GM06990 (cell line): ENCODE measurements around the gene ZBTB34.
"Not testable (repeated sequence)": the region's sequence is repeated elsewhere in the genome, so short reads cannot be mapped to it uniquely, and the experiment has no call there.

Experiments
- DNase-seq: peaks from one replicate; pipeline ENCODE4 v3.0.0-alpha.2; 2011; ENCODE audit not compliant: insufficient read length; ENCODE audit errors: extremely low read depth
- H3K27me3 ChIP-seq: replicated peaks from 2 replicates; pipeline ENCODE4 v1.6.0; 2011; ENCODE audit warnings: low read length; ENCODE audit not compliant: control insufficient read depth, insufficient read depth
- H3K36me3 ChIP-seq: 2 replicates; pipeline ENCODE4 v1.5.1; 2011; ENCODE audit warnings: low read length; ENCODE audit not compliant: control insufficient read depth, insufficient read depth
- H3K4me3 ChIP-seq: replicated peaks from 2 replicates; pipeline ENCODE4 v1.5.1; 2011; ENCODE audit warnings: low read depth, mild to moderate bottlenecking, control low read depth, low read length
- TF ChIP-seq, protein P1 (sequence below): IDR thresholded peaks from 2 replicates; pipeline ENCODE4 v1.5.1; 2011; ENCODE audit warnings: low read length, control low read depth, mild to moderate bottlenecking, inconsistent platforms; ENCODE audit not compliant: insufficient read depth, poor library complexity, severe bottlenecking

Gene ZBTB34

DNA sequence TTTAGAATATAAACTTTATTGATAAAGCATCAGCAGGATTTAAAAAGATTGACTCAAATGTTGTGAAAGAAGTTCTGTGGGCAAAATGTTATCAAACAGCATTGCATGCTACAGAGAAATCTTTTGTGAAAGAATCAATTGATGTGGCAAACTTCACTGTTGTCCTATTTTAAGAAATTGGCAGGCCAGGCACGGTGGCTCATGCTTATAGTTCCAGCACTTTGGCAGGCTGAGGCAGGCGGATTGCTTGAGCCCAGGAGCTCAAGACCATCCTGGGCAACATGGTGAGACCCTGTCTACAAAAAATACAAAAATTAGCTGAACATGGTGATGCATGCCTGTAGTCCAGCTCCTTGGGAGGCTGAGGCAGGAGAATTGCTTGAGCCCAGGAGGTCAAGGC, 38.2 kb upstream of the ZBTB34 start:
- Histone ChIP-seq H3K36me3 (peaks cover 5% of the 10 kb centered on the region), H3K27me3 (no peaks in the 10 kb centered on the region), H3K4me3 (no peak overlapping the region)
- DNase-seq: no peak
- TF ChIP-seq, protein P1, sequence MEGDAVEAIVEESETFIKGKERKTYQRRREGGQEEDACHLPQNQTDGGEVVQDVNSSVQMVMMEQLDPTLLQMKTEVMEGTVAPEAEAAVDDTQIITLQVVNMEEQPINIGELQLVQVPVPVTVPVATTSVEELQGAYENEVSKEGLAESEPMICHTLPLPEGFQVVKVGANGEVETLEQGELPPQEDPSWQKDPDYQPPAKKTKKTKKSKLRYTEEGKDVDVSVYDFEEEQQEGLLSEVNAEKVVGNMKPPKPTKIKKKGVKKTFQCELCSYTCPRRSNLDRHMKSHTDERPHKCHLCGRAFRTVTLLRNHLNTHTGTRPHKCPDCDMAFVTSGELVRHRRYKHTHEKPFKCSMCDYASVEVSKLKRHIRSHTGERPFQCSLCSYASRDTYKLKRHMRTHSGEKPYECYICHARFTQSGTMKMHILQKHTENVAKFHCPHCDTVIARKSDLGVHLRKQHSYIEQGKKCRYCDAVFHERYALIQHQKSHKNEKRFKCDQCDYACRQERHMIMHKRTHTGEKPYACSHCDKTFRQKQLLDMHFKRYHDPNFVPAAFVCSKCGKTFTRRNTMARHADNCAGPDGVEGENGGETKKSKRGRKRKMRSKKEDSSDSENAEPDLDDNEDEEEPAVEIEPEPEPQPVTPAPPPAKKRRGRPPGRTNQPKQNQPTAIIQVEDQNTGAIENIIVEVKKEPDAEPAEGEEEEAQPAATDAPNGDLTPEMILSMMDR: no peak

DNA sequence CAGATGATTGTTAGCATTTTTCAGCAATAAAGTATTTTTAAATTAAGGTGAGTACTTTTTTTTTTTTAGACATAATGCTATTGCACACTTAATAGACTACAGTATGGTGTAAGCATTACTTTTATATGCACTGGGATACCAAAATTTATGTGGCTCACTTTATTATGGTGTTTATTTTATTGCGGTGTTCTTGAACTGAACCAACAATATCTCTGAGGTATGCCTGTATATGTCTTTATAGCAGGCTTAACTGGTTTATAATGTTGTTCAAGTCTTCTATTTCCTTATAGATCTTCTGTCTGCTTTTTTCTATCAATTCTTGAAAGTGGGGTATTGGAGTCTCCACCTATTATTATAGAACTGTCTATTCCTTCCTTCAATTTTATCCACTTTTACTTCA, 37.6 kb upstream of the ZBTB34 start:
- Histone ChIP-seq H3K27me3 (no peaks in the 10 kb centered on the region), H3K4me3 (no peak overlapping the region), H3K36me3 (peaks cover 6% of the 10 kb centered on the region)
- TF ChIP-seq, protein P1: no peak
- no peak for DNase-seq

DNA sequence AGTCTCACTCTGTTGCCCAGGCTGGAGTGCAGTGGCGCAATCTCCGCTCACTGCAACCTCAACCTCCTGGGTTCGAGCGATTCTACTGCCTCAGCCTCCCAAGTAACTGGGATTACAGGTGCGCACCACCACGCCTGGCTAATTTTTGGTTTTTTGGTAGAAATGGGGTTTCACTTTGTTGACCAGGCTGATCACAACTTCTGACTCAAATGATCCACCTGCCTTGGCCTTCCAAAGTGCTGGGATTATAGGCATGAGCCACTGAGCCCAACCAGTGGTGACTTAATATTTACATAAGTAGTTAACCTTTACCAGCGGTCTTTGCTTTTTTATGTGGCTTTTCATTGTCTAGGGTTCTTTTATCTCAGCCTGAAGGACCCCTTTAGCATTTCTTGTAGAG, 36.4 kb upstream of the ZBTB34 start:
- H3K4me3 ChIP-seq, H3K36me3 ChIP-seq, DNase-seq, H3K27me3 ChIP-seq: not testable (repeated sequence)

DNA sequence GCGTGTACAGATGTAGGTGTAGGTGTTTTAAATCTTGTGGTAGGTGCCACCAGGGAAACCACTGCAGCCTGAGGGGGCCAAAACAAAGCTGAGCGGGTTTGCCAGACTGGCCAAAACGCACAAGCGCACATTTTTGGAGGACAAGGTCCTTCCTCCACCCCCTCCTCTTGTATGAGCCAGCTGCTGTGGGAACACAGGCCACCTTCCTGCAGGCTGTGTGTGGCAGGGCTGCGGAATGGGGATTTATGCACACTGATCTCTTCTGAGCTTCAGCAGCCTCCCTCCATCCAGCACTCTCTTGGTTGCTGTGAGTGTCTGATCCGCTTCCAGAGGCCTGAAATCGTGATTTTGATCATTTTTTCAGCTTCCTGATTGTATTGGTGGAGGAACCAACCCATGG, 33.2 kb upstream of the ZBTB34 start:
- DNase-seq: no peak
- no peaks in the 10 kb centered on the region for H3K27me3 ChIP-seq
- H3K4me3 ChIP-seq: no peak overlapping the region
- peaks cover 3% of the 10 kb centered on the region; the same call in 1 of the 2 replicates for H3K36me3 ChIP-seq
- TF ChIP-seq, protein P1: no peak

DNA sequence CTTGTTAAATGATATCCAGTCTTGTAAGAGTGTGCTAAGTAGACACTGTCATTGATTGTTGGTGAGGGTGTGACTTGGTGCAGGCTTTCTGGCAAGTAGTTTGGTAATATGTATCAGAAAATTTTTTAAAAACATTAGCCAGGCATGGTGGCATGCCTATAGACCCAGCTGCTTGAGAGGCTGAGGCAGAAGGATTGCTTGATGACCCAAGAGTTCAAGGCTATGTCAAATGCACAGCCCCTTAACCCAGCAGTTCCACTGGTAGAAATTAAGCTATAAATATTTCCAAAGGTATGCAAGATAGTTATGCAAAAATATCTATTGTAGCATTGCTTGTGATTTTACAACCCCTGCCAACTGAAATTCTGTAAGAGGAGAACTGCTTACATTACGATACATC, 31.4 kb upstream of the ZBTB34 start:
- Histone ChIP-seq H3K36me3 (peaks cover 10% of the 10 kb centered on the region), H3K27me3 (no peaks in the 10 kb centered on the region), H3K4me3 (no peak overlapping the region)
- no peak for DNase-seq
- TF ChIP-seq, protein P1: no peak

DNA sequence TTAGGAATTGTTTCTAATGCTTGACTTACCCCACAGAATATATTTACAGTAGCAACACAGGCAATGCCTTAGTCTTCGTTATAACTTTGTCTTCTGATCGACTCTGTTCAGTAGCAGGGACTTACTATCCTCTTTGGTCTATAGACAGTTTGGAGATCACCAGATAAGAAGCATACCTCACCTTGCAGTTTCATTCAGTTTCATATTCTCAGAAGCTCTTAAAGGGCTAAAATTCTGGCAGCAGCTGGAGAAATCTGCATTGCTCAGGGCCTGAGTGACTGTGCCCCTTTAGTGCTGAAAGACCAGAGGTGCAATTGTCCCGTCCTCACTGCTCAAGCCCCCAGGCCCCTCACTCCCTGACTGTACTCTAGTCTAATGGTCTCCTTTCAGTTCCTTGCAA, 29.6 kb upstream of the ZBTB34 start:
- H3K4me3 ChIP-seq: no peak overlapping the region
- TF ChIP-seq, protein P1: no peak
- H3K27me3 ChIP-seq: no peaks in the 10 kb centered on the region
- no peak for DNase-seq
- H3K36me3 ChIP-seq: peaks cover 10% of the 10 kb centered on the region
